ENCODE results near the gene TMEM132C.

Gene TMEM132C

DNA sequence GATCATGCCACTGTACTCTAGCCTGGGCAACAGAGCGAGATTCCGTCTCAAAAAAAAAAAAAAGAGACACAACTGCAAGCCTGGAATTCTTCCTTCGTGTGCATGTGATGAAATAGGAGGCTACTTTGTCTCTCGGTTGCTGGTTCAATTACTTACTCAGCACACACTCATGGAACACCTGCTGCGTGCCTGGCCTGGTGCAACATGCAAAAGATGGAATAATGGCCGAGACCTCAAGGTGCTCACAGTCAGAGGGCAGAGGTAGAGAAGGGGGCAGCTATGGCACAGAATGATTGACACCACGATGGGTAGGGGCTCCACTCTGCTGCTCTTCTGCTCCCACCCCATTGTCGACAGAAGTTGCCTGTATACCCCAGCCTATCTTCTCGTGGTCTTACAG is 444.5 kb downstream of the TMEM132C start:
- DNase-seq (ENCODE audit: low spot score), result no peak

DNA sequence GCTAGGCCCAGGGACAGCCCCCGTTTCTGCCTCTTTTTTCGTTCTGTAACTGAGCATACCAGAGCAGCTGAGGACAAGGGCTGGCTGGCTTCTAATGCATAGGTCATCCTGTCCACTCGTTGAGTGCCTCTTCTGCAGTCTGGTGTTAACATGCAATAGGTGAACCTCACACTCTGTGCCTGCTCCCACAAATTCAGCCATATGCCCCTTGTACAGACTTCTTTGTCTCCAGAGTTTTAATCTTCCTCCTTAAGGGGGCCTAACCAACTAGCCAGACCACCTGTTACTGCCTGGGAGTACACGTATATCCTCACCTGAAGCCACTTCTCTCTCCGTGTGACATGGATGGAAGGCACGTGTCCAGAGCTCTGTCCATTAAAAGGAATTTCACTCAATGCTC is 445.7 kb downstream of the TMEM132C start:
- DNase-seq (ENCODE audit: low spot score), result no peak

GRCh38 chr12:128715485-128715884 is 448.5 kb downstream of the TMEM132C start:
- no peak for DNase-seq (ENCODE audit: low spot score)

DNA sequence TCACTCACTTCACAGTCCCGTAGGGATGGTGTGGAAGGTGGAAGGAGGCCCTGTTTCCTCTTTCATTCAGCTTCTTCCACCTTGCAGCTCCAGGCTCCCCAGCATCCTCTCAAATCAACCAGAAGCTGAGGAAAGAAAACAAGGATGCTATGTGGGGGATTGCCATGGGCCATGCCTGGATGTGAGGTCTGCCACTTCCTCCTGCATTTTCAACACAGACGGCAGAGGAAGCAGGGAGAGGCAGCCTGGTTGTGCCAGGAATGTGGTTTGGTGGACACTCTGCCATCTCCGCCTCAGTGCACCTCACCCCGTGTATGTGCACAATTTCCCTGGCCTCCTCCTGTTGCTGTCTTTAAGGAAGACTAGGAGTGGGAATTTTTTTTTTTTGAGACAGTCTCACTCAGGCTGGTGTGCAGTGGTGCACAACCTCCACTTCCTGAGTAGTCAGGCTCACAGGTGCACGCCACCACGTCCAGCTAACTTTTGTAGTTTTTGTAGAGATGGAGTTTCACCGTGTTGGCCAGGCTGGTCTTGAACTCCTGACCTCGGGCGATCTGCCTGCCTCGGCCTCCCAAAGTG is 457.6 kb downstream of the TMEM132C start:
- no peak for DNase-seq (ENCODE audit: low spot score)

GRCh38 chr12:128726886-128727285 is 459.9 kb downstream of the TMEM132C start:
- DNase-seq (ENCODE audit: low spot score), result no peak

DNA sequence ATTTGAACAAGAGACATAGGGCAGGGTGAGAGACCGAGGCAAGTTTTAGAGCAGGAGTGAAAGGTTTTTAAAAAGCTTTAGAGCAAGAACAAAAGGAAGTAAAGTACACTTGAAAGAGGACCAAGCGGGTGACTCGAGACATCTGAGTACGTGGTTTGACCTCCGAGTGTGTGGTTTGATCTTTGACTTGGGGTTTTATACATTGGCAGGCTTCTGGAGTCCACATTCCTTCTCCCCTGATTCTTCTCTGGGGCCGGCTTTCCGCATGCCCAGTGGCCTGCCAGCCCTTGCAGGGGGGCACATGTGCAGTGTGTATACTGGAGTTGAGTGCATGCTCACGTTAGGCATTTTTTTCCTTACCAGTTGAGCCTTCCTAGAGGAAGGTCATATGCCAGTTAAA is 460.5 kb downstream of the TMEM132C start:
- DNase-seq (ENCODE audit: low spot score), result no peak

- DNase-seq (ENCODE audit: low spot score), result no peak
Observed at GRCh38 chr12:128727999-128728398, 461.0 kb downstream of the TMEM132C start.

DNA sequence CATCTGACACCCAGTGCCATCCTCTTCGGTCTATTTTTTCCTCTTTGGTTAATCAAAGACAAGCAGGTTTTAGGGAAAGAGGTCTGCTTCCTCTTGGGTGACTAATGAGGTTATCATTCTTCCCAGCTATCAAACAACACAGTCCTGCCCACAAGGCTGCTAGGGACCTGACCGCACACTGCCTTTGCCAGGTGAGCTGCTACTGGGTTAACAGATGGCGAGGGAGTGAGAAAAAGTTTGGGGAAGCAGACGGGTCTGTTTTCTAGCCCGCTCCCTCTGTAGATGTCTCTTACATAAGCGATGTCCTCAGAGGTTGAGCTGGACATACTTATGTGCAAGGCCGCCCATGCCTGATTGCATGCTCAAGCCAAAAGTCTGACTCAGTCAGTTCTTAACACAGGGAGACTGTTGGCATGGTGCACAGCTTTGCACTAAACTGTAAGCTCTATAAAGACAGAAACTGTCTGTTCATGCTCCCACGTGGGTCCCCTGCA is 462.7 kb downstream of the TMEM132C start:
- no peak for DNase-seq (ENCODE audit: low spot score)

GRCh38 chr12:128734371-128734770 is 467.4 kb downstream of the TMEM132C start:
- DNase-seq (ENCODE audit: low spot score), result no peak

GRCh38 chr12:128737292-128737966 is 470.5 kb downstream of the TMEM132C start:
- DNase-seq (ENCODE audit: low spot score), result no peak

- DNase-seq (ENCODE audit: low spot score), result no peak
Observed at GRCh38 chr12:128743916-128744315, 476.9 kb downstream of the TMEM132C start.

DNA sequence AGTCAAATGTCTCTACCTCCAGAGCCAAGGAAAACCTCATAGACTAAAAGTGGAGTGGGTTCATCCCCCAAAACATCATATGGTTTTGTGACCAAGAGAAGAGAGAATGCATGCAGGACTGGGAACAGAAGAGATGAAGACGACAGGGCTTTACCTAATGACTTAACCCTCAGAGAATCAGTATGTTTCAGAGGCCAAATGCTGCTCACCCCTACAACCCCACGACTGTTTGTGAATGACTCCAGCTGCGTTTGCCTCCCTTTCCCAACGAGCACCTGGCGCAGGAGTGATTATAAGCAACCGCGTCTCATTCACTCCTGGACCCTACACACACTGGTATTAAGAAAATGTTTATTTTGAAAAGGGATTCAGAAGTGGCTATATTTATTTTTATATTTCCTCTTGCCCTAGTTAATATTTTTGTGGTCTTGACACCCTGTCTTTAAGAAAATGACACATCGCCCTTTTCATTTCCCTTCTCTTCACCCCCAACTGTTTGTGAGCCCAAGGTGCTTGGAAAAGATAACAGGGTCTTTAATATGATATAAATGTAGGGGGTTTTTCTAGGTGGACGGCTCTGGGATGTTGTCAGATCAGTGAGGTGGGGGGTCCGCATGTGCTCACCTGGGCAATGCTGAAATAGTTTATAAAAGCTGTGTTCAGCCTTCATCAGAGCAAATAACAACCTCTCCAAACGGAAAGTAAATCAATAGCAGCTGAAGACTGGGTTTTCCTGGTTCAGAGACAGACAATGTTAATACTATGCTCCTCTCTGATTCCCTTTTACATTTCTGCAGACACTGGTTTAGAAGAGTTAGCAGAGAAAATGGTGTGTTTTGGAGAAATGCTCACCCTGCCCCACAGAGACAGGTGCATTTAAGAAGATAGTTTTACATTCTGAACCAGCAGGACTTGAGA is 479.1 kb downstream of the TMEM132C start:
- DNase-seq (ENCODE audit: low spot score), result no peak

DNA sequence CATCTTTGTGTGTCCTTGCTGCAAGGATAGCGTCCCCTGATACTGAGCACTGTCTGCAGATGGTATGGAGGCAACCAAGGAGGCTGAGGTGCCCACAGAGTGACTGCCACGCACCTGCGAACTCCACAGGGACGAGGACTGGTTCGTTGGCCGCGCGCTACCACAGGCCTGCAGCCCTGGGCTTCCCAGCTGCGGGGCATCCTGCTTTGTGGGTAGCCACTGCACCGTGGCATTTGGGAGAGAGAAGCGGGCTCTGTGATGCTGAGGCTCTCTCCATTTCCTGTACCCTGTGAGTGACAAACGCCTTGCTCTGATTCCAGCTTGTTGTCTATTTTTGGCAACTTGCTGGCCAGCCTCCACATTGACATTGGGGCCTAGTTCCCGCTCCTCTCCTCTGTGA is 480.5 kb downstream of the TMEM132C start:
- no peak for DNase-seq (ENCODE audit: low spot score)

DNA sequence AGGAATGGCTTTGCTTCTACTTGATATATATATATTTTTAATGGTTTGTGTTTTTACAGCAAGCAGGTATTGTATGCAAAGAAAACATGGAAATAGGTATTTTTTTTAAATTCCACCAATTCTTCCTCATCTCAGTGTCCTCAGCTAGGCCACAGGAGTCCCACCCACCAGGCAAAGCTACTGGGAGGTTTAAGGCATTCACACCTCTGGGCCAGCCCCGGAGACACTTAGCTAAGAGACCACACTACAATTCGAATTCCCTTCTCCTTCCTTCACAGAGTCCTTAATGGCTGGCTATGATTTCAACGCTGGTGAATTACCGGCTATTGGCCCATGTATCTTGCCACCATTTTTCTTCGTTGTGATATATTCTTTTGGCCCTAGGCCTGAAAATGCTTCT is 485.4 kb downstream of the TMEM132C start:
- no peak for DNase-seq (ENCODE audit: low spot score)

GRCh38 chr12:128753438-128753837 is 486.5 kb downstream of the TMEM132C start:
- DNase-seq (ENCODE audit: low spot score), result no peak

- DNase-seq (ENCODE audit: low spot score), result no peak
Observed at GRCh38 chr12:128754275-128754674, 487.3 kb downstream of the TMEM132C start.

- DNase-seq (ENCODE audit: low spot score), result no peak
Observed at GRCh38 chr12:128755566-128755965, 488.6 kb downstream of the TMEM132C start.
